ENCODE data around the gene DMD. TPM values are rescaled to one million over a fixed set of nuclear protein-coding genes. Genes with fewer than 3 reads are reported as not detected.
"Not testable (repeated sequence)": the region's sequence is repeated elsewhere in the genome, so short reads cannot be mapped to it uniquely, and the experiment has no call there.

DMD gene
- polyA plus RNA-seq, 3 donors: 0.23 TPM; not detected in 2

GRCh38 chrX:31383991-31384390 lies 1827.4 kb downstream of the DMD start:
- Histone ChIP-seq H3K4me1 (ENCODE audit: control insufficient read depth in 1 of 2, insufficient read depth in 2 of 2, low read length in 2 of 2) (no peaks in the 10 kb centered on the region), H3K36me3 (replicated peaks in 1 of 2; ENCODE audit: control insufficient read depth in 1 of 2, insufficient read depth in 2 of 2, low read length in 2 of 2) (no peaks in the 10 kb centered on the region), H4K20me1 (ENCODE audit: insufficient read depth, low read length) (no peaks in the 10 kb centered on the region), H3K4me3 (replicated peaks in 1 of 3; ENCODE audit: low read depth in 2 of 3, low read length in 3 of 3) (no peak overlapping the region), H3K9me3 (replicated peaks in 1 of 2; ENCODE audit: control insufficient read depth in 1 of 2, insufficient read depth in 1 of 2, low read length in 2 of 2) (no peaks in the 10 kb centered on the region), H3K27ac (ENCODE audit: low read depth in 1 of 2, low read length in 2 of 2) (no peak overlapping the region), H2AFZ (ENCODE audit: insufficient read depth, low read depth, low read length, poor library complexity, severe bottlenecking) (no peak overlapping the region), H3K9ac (ENCODE audit: insufficient read depth, low read length, poor library complexity, severe bottlenecking) (no peak overlapping the region), H3K4me2 (replicated peaks; ENCODE audit: extremely low read depth, low read length, poor library complexity, severe bottlenecking) (no peak overlapping the region), H3K27me3 (ENCODE audit: control insufficient read depth in 2 of 2, insufficient read depth in 2 of 2, low read length in 2 of 2) (no peaks in the 10 kb centered on the region), H3K79me2 (ENCODE audit: insufficient read depth, low read length) (no peaks in the 10 kb centered on the region)
- H3K36me3 Mint-ChIP-seq: no peaks in the 10 kb centered on the region
- intact Hi-C loops (cut with micrococcal nuclease): no loop called here
- H3K9me3 Mint-ChIP-seq: peaks cover 0 to 3% (median 0%) of the 10 kb centered on the region in 7 donors
- DNase-seq: no peak
- H3K27me3 Mint-ChIP-seq (ENCODE audit: low read depth in 3 of 3): peaks cover 0 to 1% (median 0%) of the 10 kb centered on the region in 3 donors
- H3K4me1 Mint-ChIP-seq: no peaks in the 10 kb centered on the region
- H3K4me3 Mint-ChIP-seq: no peak overlapping the region
- TF ChIP-seq CTCF (IDR thresholded peaks at IDR 0.05): no peak
- no peak overlapping the region for H3K27ac Mint-ChIP-seq
- no CpG with 5 or more reads among the region's 8 CpGs for WGBS (ENCODE audit: insufficient coverage)

- 80% methylated on average over 2 of the region's 6 CpGs for WGBS (ENCODE audit: insufficient coverage)
- H3K36me3 ChIP-seq (replicated peaks in 1 of 2; ENCODE audit: control insufficient read depth in 1 of 2, insufficient read depth in 2 of 2, low read length in 2 of 2); H3K79me2 ChIP-seq (ENCODE audit: insufficient read depth, low read length); H3K36me3 Mint-ChIP-seq; H3K9me3 ChIP-seq (replicated peaks in 1 of 2; ENCODE audit: control insufficient read depth in 1 of 2, insufficient read depth in 1 of 2, low read length in 2 of 2); H3K4me3 Mint-ChIP-seq; H4K20me1 ChIP-seq (ENCODE audit: insufficient read depth, low read length); DNase-seq; H3K9me3 Mint-ChIP-seq; H3K27ac Mint-ChIP-seq; H3K4me1 ChIP-seq (ENCODE audit: control insufficient read depth in 1 of 2, insufficient read depth in 2 of 2, low read length in 2 of 2); H3K4me2 ChIP-seq (replicated peaks; ENCODE audit: extremely low read depth, low read length, poor library complexity, severe bottlenecking); H3K4me3 ChIP-seq (replicated peaks in 1 of 3; ENCODE audit: low read depth in 2 of 3, low read length in 3 of 3); H3K4me1 Mint-ChIP-seq; H3K27me3 ChIP-seq (ENCODE audit: control insufficient read depth in 2 of 2, insufficient read depth in 2 of 2, low read length in 2 of 2); H3K9ac ChIP-seq (ENCODE audit: insufficient read depth, low read length, poor library complexity, severe bottlenecking); H3K27me3 Mint-ChIP-seq (ENCODE audit: low read depth in 3 of 3); intact Hi-C loops (cut with micrococcal nuclease); H3K27ac ChIP-seq (ENCODE audit: low read depth in 1 of 2, low read length in 2 of 2); H2AFZ ChIP-seq (ENCODE audit: insufficient read depth, low read depth, low read length, poor library complexity, severe bottlenecking): not testable (repeated sequence)
Observed at GRCh38 chrX:31378973-31379372, 1832.4 kb downstream of the DMD start.

GRCh38 chrX:31377821-31378220 lies 1833.5 kb downstream of the DMD start:
- intact Hi-C loops (cut with micrococcal nuclease); H3K36me3 ChIP-seq (replicated peaks in 1 of 2; ENCODE audit: control insufficient read depth in 1 of 2, insufficient read depth in 2 of 2, low read length in 2 of 2); H3K27me3 Mint-ChIP-seq (ENCODE audit: low read depth in 3 of 3); H3K36me3 Mint-ChIP-seq; H3K4me1 ChIP-seq (ENCODE audit: control insufficient read depth in 1 of 2, insufficient read depth in 2 of 2, low read length in 2 of 2); DNase-seq; H3K27me3 ChIP-seq (ENCODE audit: control insufficient read depth in 2 of 2, insufficient read depth in 2 of 2, low read length in 2 of 2); H3K4me3 Mint-ChIP-seq; H3K9me3 ChIP-seq (replicated peaks in 1 of 2; ENCODE audit: control insufficient read depth in 1 of 2, insufficient read depth in 1 of 2, low read length in 2 of 2); H3K9me3 Mint-ChIP-seq; H3K79me2 ChIP-seq (ENCODE audit: insufficient read depth, low read length); H3K27ac ChIP-seq (ENCODE audit: low read depth in 1 of 2, low read length in 2 of 2); H3K4me1 Mint-ChIP-seq; H3K9ac ChIP-seq (ENCODE audit: insufficient read depth, low read length, poor library complexity, severe bottlenecking); H3K4me2 ChIP-seq (replicated peaks; ENCODE audit: extremely low read depth, low read length, poor library complexity, severe bottlenecking); H2AFZ ChIP-seq (ENCODE audit: insufficient read depth, low read depth, low read length, poor library complexity, severe bottlenecking); H4K20me1 ChIP-seq (ENCODE audit: insufficient read depth, low read length); H3K4me3 ChIP-seq (replicated peaks in 1 of 3; ENCODE audit: low read depth in 2 of 3, low read length in 3 of 3); H3K27ac Mint-ChIP-seq: not testable (repeated sequence)
- 86% methylated on average over 5 of the region's 8 CpGs for WGBS (ENCODE audit: insufficient coverage)

All from CD14-positive monocyte (primary cell).